ENCODE data around the gene KYAT1.

GRCh38 chr9:128913995-128914772 is 32.4 kb upstream of the KYAT1 start:
- TF ChIP-seq CTCF (IDR thresholded peaks at IDR 0.05) (no peak), POLR2A (IDR thresholded peaks at IDR 0.05) (no peak)
